ENCODE results near the gene SLC5A1.
A peak's percentile ranks its signal among the peaks of the same experiment; 100 is the strongest.

The SLC5A1 gene

GRCh38 chr22:32042924-32043323 lies at the start of gene SLC5A1:
Gene SLC5A1, plus strand, starts transcription at chr22:32043261. Its CDS starts 21 bp downstream, at chr22:32043282.
- peak; percentile 73 to 88 for DNase-seq

GRCh38 chr22:31995046-31995445 lies 48.0 kb upstream of the SLC5A1 start:
- no peak for DNase-seq

- DNase-seq = no peak
Observed at GRCh38 chr22:31995807-31996206, 47.3 kb upstream of the SLC5A1 start.

- DNase-seq = no peak
Observed at GRCh38 chr22:31998784-31999385, 44.2 kb upstream of the SLC5A1 start.

- DNase-seq = no peak
Observed at GRCh38 chr22:32000181-32000580, 42.9 kb upstream of the SLC5A1 start.

GRCh38 chr22:32005453-32005852 lies 37.6 kb upstream of the SLC5A1 start:
- DNase-seq = no peak

- no peak for DNase-seq
Observed at GRCh38 chr22:32013200-32013599, 29.9 kb upstream of the SLC5A1 start.

GRCh38 chr22:32016081-32016480 lies 27.0 kb upstream of the SLC5A1 start:
- no peak for DNase-seq

GRCh38 chr22:32018056-32018455 lies 25.0 kb upstream of the SLC5A1 start:
- DNase-seq = no peak

GRCh38 chr22:32020117-32020516 lies 22.9 kb upstream of the SLC5A1 start:
- DNase-seq = no peak

GRCh38 chr22:32021716-32022115 lies 21.3 kb upstream of the SLC5A1 start:
- no peak for DNase-seq

GRCh38 chr22:32023251-32023827 lies 19.7 kb upstream of the SLC5A1 start:
- DNase-seq = no peak

GRCh38 chr22:32024796-32025195 lies 18.3 kb upstream of the SLC5A1 start:
- no peak for DNase-seq

- DNase-seq = no peak
Observed at GRCh38 chr22:32030518-32031247, 12.4 kb upstream of the SLC5A1 start.

GRCh38 chr22:32031466-32031865 lies 11.6 kb upstream of the SLC5A1 start:
- DNase-seq = no peak

GRCh38 chr22:32034275-32034674 lies 8.8 kb upstream of the SLC5A1 start:
- DNase-seq = no peak

- DNase-seq = no peak
Observed at GRCh38 chr22:32037236-32037635, 5.8 kb upstream of the SLC5A1 start.

- DNase-seq = no peak
Observed at GRCh38 chr22:32040324-32040904, 2.6 kb upstream of the SLC5A1 start.

- DNase-seq = no peak
Observed at GRCh38 chr22:32043391-32043790, 330 bp downstream of the SLC5A1 start.

- DNase-seq = no peak
Observed at GRCh38 chr22:32044477-32044876, 1.4 kb downstream of the SLC5A1 start.

- DNase-seq = no peak
Observed at GRCh38 chr22:32044913-32045312, 1.9 kb downstream of the SLC5A1 start.

- DNase-seq = no peak
Observed at GRCh38 chr22:32048069-32048468, 5.0 kb downstream of the SLC5A1 start.

GRCh38 chr22:32050678-32051515 lies 7.8 kb downstream of the SLC5A1 start:
- no peak for DNase-seq

Measured in NCI-H526 (cell line).